Measurements from ENCODE around the gene CYSLTR2.
"Not testable (repeated sequence)": the region's sequence is repeated elsewhere in the genome, so short reads cannot be mapped to it uniquely, and the experiment has no call there.

Gene CYSLTR2

DNA sequence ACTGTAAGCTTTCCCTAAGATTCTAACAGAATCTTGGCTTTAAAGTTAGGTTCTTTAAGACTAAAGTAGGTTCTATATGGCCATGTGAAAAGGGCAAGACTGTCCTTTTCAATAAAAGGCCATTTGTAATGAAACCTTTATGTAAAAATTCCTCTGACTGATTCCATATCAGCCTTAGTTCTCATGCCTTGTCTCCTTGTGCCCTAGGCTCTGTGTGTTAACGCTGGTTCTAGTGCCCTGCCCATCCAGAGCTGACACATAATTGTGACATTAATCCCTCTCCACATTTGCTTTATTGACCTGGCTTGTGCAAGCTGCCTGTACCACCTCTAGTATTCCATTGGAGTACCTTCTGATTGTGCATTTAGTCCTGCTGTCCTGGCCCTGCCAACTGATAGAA, 28.2 kb downstream of the CYSLTR2 start:
- TF ChIP-seq, protein P1, sequence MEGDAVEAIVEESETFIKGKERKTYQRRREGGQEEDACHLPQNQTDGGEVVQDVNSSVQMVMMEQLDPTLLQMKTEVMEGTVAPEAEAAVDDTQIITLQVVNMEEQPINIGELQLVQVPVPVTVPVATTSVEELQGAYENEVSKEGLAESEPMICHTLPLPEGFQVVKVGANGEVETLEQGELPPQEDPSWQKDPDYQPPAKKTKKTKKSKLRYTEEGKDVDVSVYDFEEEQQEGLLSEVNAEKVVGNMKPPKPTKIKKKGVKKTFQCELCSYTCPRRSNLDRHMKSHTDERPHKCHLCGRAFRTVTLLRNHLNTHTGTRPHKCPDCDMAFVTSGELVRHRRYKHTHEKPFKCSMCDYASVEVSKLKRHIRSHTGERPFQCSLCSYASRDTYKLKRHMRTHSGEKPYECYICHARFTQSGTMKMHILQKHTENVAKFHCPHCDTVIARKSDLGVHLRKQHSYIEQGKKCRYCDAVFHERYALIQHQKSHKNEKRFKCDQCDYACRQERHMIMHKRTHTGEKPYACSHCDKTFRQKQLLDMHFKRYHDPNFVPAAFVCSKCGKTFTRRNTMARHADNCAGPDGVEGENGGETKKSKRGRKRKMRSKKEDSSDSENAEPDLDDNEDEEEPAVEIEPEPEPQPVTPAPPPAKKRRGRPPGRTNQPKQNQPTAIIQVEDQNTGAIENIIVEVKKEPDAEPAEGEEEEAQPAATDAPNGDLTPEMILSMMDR (IDR thresholded peaks at IDR 0.05; ENCODE audit: low read depth, low read length, missing control alignments) = no peak
- DNase-seq (ENCODE audit: low read depth) = no peak
- no peak overlapping the region for H3K4me3 ChIP-seq (ENCODE audit: low read depth, low read length)

DNA sequence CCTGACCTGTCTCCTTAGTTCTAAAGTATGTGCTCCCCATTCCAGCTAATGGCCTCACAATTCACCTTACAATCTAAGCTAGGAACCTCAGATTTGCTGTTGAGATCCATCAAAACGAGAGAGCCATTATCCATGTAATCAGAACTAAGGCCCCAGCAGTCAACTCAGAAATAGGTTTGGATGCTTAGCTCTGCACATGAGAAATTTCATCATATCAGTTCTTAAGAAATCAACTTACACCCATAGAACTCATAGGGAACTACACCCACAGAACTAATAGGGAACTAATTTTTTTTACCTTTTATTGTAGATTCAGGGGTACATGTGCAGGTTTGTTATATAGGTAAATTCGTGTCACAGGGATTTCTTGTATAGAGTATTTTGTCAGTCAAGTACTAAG, 28.7 kb downstream of the CYSLTR2 start:
- DNase-seq (ENCODE audit: low read depth) = no peak
- no peak overlapping the region for H3K4me3 ChIP-seq (ENCODE audit: low read depth, low read length)

DNA sequence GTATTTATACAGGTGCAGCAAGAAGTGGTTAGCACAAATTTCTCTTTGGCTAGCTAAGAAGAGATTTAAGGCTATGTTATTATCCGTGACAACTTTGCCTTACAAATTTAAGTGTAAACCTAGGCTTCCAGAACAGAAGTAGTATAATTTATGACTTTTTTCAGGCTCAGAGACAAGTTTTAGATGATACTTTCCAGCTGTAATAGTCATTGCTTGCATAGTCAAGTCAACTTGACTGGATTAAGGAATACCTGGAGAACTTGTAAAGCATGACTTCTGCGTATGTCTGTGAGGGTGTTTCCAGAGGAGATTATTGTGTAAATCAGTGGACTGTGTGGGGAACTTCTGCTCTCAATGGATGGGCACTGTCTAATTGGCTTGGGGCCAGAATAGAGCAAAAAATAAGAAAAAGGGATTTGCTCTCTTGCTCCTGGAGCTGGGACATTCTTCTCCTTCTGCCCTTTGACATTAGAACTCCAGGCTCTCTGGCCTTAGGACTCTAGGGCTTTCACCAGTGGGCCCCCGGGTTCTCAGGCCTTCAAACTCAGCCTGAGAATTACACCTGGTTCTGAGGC, 33.0 kb downstream of the CYSLTR2 start:
- H3K4me3 ChIP-seq (ENCODE audit: low read depth, low read length) = no peak overlapping the region
- TF ChIP-seq, protein P1 (IDR thresholded peaks at IDR 0.05; ENCODE audit: low read depth, low read length, missing control alignments) = no peak
- DNase-seq (ENCODE audit: low read depth) = no peak

More for the DNA sequence above, 28.7 kb downstream of the CYSLTR2 start:
- TF ChIP-seq, protein P1 (IDR thresholded peaks at IDR 0.05; ENCODE audit: low read depth, low read length, missing control alignments) = no peak

DNA sequence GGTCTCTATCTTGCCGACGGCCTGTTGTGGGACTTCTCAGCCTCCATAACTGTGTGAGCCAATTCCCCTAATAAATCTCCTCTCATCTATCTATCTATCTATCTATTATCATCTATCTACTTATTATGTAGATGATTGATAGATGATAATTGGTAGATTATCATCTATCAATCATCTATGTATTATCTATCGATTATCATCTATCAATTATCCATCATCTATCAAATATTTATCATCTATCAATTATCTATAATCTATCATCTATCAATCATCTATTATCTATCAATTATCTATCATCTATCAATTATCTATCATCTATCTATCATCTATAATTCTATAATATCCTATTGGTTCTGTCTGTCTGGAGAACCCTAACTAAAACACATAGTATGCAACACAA, 33.5 kb downstream of the CYSLTR2 start:
- DNase-seq (ENCODE audit: low read depth) = no peak
- no peak overlapping the region for H3K4me3 ChIP-seq (ENCODE audit: low read depth, low read length)
- TF ChIP-seq, protein P1 (IDR thresholded peaks at IDR 0.05; ENCODE audit: low read depth, low read length, missing control alignments) = no peak

DNA sequence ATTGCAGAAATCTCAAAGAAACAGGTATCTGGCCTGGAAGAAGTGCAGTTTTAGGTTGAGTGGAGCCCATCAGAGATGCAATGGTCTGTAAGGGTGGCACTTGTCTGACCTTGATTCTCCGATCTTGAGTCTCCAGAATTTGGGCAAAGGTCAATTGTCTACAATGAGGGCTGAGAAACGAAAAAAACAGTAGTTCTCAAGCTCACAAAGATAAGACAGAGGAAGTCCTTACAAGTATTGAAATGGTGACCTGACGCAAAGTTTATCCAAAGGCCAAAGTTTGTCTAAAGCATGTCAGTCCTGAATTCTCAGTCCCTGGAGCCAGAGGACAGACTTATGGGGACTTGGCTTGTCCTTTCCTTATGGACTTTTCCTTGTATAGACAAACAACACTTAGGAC, 40.3 kb downstream of the CYSLTR2 start:
- TF ChIP-seq, protein P1 (IDR thresholded peaks at IDR 0.05; ENCODE audit: low read depth, low read length, missing control alignments) = no peak
- DNase-seq (ENCODE audit: low read depth) = no peak
- no peak overlapping the region for H3K4me3 ChIP-seq (ENCODE audit: low read depth, low read length)

DNA sequence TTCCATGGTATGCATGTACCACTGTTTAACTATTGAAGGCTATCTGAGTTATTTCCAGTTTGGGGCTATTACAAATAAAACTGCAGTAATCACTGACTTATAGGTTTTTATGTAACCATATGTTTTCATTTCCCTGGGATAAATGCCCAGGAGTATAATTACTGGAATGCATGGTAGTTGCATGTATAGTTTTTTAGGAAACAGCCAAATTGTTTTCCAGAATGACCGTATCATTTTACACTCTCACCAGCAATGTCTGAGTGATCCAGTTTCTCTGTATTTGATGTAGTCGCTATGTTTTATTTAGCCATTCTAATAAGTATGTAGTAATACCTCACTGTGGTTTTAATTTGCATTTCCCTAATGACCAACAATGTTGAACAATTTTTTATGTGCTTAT, 42.0 kb downstream of the CYSLTR2 start:
- no peak overlapping the region for H3K4me3 ChIP-seq (ENCODE audit: low read depth, low read length)
- no peak for DNase-seq (ENCODE audit: low read depth)
- TF ChIP-seq, protein P1 (IDR thresholded peaks at IDR 0.05; ENCODE audit: low read depth, low read length, missing control alignments) = no peak

DNA sequence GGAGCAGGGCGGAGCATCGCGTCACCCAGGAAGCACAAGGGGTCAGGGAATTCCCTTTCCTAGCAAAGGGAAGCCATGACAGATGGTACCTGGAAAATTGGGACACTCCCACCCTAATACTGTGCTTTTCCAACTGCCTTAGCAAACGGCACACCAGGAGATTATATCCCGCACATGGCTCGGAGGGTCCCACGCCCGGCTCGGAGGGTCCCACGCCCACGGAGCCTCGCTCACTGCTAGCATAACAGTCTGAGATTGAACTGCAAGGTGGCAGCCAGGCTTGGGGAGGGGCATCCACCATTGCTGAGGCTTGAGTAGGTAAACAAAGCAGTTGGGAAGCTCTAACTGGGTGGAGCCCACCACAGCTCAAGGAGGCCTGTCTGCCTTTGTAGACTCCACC, 42.9 kb downstream of the CYSLTR2 start:
- DNase-seq (ENCODE audit: low read depth); H3K4me3 ChIP-seq (ENCODE audit: low read depth, low read length): not testable (repeated sequence)
